Thyroid gland (tissue), 4 donors: ENCODE data around the gene MAGEB17.
"Not testable (repeated sequence)": the region's sequence is repeated elsewhere in the genome, so short reads cannot be mapped to it uniquely, and the experiment has no call there.

Experiments used
- CTCF ChIP-seq, 6 experiments: fragments of 200-600 bp in 3 of 6; fragments of 450-650 bp in 3 of 6; sonication (generic) in 3 of 6; IDR thresholded peaks; one replicate each; pipeline ENCODE4 v1.5.1; 2016 to 2019; ENCODE audit warnings: antibody characterized with exemption in 6 of 6, mild to moderate bottlenecking in 2 of 6, inconsistent platforms in 1 of 6, moderate library complexity in 1 of 6
- POLR2A ChIP-seq, 2 donors: fragments of 450-650 bp; IDR thresholded peaks; one replicate each; pipeline ENCODE4 v1.6.1; 2017; ENCODE audit warnings: antibody characterized with exemption in 2 of 2, mild to moderate bottlenecking in 2 of 2, moderate library complexity in 1 of 2

- TF ChIP-seq CTCF, POLR2A (IDR thresholded peaks at IDR 0.05): not testable (repeated sequence)
Measured at GRCh38 chrX:16145093-16145492, 22.2 kb upstream of the MAGEB17 start.
